AG10803 (cell line): ENCODE results near the gene CES2.

Experiments used
- DNase-seq: peaks from one replicate; pipeline ENCODE4 v3.0.0; 2010; ENCODE audit warnings: low read depth
- H3K4me3 ChIP-seq: 2 replicates; pipeline ENCODE4 v1.5.1; 2011; ENCODE audit warnings: mild to moderate bottlenecking, low read length, control low read depth
- CTCF ChIP-seq: conservative IDR thresholded peaks from 2 replicates; pipeline ENCODE4 v1.5.1; 2011; ENCODE audit warnings: mild to moderate bottlenecking, low read length, control low read depth, inconsistent platforms

CES2 gene

GRCh38 chr16:66898933-66899309, 36.4 kb upstream of the CES2 start:
- DNase-seq = no peak
- H3K4me3 ChIP-seq = no peak overlapping the region
- TF ChIP-seq CTCF = no peak

GRCh38 chr16:66899310-66899944, 35.9 kb upstream of the CES2 start:
- TF ChIP-seq CTCF = no peak
- peak; percentile 42 for DNase-seq
- no peak overlapping the region for H3K4me3 ChIP-seq

GRCh38 chr16:66899945-66900710, 35.2 kb upstream of the CES2 start:
- no peak overlapping the region for H3K4me3 ChIP-seq
- peak; percentile 51 for DNase-seq
- TF ChIP-seq CTCF = no peak

- H3K4me3 ChIP-seq = no peak overlapping the region
- DNase-seq = no peak
- TF ChIP-seq CTCF = no peak
Measured at GRCh38 chr16:66900721-66901441, 34.4 kb upstream of the CES2 start.

GRCh38 chr16:66901626-66902025, 33.7 kb upstream of the CES2 start:
- DNase-seq = no peak
- TF ChIP-seq CTCF = no peak
- H3K4me3 ChIP-seq = no peak overlapping the region

- DNase-seq = no peak
- no peak for TF ChIP-seq CTCF
- H3K4me3 ChIP-seq = no peak overlapping the region
Measured at GRCh38 chr16:66902648-66903543, 32.4 kb upstream of the CES2 start.
